GM19023 (cell line): ENCODE measurements around the gene CIP2A.
"Not testable (repeated sequence)": the region's sequence is repeated elsewhere in the genome, so short reads cannot be mapped to it uniquely, and the experiment has no call there.

Source experiments
- ATAC-seq: cut with Tn5 transposase; IDR thresholded peaks from one replicate; pipeline ENCODE4 v1.9.1; 2021; ENCODE audit warnings: mild to moderate bottlenecking, moderate library complexity; ENCODE audit not compliant: unreplicated experiment

CIP2A gene

DNA sequence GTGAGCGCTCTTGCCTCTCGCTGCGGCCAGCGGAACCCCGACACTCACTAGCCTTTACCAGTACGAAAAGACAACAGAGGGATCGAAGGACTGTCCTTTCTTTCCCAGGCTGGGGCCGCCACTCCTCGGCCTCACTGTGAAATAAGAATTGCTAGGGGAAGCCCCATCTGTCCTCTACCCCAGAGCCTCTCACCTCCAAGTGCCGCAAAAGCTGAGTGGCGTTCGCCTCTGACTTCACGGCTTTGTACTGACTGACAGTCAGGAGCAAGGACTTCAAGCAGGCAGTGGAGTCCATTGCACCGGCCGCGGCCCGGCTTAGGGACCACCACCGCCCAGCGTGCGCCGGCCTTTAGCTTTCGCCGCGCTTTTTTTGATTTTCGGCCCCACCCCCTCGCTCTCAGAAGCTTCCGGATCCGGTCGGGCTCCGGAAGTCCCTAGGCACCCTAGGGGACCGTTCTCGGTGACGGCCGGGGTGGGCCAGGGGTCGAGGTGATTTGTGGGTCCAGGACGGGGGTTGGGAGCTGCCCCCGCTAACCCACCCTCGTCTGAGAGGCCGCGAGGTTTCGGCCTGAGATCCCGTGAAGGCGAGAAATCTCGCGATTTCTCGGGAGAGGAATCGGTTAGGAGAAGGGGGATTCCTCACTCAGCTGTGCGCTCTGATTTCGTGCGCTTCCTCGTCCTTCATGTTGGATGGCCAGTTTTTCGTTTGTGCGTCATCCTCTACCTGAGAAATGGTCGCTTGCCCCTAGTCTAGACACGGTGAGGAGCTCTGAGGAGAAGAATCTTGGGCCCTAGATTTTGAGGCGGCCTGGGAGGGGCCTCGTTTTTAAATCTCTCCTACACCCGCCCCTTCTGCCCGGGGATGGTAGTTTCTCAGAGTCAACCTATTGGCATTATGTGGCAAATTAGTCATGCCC, at the start of gene CIP2A, which contains the start of gene DZIP3:
Gene CIP2A (minus strand): TSS at position 358 of the 917 bp plus-strand sequence. CDS start 63 bp downstream, at position 295.
Gene DZIP3 (plus strand): TSS at position 642 of the 917 bp plus-strand sequence. CDS start 15,685 bp downstream, outside the sequence.
- ATAC-seq: peak; percentile 95

DNA sequence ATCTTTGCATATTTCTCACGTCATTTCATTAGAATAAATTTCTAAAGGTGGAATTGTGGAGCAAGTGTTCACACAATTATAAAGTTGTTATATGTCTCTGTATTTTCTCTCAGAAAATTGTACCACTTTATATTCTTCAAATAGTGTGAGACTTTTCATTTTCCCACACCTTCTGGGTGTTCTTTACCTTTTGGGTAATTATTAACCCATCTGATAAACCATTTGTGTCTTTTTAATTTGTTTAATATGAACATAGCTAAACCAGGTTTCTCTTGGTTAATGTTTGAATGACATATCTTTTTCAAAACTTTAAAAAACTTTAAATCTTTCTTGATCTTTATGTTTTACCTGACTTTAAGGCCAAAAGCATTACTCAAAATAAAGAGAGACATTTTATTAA, 40.7 kb upstream of the CIP2A start:
- no peak for ATAC-seq

DNA sequence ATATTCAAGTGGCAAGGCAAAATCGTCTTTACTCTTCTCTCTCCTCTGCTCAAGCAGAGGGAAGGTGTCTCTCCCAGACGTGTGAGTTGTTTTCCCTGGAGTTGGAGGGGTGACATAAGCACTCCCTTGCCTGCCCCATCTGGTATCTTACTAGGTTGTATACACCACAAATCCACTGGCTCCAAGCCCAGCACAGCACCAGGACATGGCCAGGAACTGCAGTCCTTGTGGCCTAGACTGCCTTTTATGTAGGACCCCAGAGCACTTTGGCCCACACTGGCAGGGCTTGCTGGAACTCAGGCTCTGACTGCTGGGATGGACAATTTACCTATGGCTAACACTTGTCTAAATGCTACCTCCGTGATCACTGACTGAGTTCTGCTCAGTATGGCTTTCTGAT, 34.3 kb upstream of the CIP2A start:
- no peak for ATAC-seq

DNA sequence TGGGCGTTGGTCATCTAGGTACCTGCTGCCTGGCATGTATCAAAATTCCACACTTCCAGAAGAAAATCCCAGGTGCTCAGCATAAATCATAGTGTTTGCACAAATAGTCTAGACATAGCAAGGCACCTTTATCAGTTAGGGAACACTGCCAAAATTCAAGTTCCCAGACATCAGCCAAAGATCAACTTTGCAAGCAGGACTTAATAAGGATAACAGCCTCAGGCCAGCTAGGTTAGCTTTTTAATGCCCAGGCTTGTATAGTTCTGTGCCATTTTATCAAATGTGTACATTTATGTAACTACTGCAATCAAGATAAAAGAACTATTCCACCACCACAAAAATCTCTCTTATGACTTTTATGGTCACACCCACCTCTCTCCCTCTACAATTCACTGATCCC, 31.0 kb upstream of the CIP2A start:
- ATAC-seq: no peak

DNA sequence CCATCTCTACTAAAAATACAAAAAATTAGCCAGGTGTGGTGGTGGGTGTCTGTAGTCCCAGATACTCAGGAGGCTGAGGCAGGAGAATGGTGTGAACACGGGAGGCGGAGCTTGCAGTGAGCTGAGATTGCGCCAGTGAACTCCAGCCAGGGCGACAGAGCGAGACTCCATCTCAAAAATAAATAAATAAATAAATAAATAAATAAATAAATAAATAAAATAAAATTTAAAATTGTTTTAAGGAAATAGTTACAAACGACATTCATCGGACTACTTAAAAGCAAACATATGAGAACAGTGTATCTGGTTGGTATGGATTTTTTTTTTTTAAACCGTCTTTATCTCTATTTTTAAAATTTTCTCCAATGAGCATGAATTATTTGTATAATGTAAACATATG, 26.9 kb upstream of the CIP2A start:
- ATAC-seq: not testable (repeated sequence)

DNA sequence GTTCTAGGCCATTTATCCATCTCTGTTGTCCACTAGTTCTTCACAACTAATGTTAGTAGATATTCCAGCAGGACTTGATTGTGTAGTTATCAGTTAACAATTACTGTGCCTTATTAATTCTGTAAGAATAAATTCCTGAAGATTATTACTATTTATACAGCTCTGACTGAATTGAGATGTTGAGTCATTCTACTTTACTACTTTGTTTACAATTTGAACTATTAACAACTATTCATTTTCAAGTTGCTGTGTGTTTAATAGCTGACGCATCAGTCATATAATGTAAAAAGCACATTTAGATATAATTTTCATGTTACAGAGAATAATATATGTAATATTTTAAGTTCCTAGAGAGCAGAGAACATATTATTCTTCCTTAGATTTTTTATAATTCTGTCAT, 21.4 kb upstream of the CIP2A start:
- ATAC-seq: no peak

DNA sequence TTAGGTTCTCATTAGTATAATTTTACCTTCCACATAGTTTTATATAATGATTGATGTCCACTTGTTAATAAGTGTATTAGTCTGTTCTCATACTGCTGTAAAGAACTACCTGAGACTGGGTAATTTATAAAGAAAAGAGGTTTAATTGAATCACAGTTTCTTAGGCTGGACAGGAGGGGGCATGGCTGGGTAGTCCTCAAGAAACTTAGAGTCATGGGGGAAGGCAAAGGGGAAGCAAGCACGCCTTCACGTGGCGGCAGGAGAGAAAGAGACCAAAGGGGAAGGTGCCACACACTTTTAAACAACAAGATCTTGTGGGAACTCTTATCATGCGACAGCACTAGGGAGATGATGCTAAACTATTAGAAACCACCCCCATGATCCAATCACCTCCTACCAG, 19.5 kb upstream of the CIP2A start:
- no peak for ATAC-seq

DNA sequence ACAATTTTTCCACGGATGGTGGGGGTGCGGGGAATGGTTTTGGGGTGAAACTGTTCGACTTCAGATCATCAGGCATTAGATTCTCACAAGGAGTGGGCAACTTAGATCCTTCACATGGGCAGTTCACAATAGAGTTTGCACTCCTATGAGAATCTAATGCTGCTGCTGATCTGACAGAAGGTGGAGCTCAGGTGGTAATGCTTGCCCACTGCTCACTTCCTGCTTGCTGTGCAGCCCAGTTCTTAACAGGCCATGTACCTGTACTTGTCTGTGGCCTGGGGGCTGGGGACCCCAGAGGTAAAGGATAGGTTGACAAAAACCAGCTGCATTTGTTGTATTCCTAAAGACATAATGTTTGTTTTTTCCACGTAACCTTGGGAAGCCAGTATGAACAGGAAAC, 16.3 kb upstream of the CIP2A start:
- ATAC-seq: no peak

DNA sequence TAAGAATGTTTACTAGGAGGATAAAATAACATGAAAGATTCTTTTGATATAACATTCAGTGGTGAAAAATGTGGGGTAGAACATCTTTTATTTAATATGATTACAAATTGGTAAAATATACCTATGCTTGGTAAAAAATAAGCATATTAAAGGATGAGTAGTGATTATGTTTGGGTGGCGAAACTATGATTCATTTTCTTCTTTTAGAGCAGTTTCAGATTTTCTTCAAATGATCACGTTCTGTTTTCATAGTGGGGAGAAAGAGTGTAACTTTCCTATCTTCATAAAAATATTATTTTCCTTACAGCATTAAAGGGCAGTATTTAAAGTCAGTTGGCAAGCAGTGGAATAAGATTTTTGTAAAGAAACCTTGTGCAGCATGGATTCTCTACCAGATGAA, 15.8 kb upstream of the CIP2A start:
- ATAC-seq: no peak

DNA sequence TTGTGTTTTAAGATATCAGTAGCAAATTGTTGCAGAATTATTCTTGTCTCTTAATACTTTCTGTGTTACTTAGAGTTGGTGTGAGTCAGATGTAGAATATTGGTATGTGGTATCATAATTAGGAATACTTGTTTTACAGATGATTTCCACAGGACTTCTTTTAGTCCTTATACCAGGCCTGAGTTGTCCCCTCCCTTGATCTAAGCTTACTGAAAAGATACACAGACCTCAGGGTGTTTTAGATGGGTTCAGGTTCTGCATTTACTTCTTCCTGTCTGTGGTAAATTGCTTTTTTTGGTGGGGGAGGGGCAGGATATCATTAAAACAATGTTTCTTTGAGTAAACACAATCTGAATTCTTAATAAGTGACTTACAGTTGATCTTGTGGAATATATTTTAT, 14.5 kb upstream of the CIP2A start:
- ATAC-seq: no peak

DNA sequence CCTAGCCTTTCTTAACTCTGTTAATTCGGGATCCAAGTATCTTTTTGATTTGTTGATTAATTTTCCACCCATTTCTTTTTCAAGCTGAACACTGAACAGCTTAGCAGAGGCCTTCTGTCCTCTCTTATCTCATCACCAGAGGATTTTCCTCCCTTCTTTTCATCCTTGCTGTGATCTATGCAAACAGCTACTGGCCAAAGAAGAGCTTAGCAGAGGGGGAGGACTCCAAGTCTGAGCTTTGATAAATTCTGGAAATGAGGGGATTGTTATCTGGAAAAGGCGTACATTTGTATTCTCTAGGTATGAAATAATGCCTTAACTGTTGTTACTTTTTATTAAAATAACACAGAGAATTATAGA, 13.7 kb upstream of the CIP2A start:
- ATAC-seq: no peak

DNA sequence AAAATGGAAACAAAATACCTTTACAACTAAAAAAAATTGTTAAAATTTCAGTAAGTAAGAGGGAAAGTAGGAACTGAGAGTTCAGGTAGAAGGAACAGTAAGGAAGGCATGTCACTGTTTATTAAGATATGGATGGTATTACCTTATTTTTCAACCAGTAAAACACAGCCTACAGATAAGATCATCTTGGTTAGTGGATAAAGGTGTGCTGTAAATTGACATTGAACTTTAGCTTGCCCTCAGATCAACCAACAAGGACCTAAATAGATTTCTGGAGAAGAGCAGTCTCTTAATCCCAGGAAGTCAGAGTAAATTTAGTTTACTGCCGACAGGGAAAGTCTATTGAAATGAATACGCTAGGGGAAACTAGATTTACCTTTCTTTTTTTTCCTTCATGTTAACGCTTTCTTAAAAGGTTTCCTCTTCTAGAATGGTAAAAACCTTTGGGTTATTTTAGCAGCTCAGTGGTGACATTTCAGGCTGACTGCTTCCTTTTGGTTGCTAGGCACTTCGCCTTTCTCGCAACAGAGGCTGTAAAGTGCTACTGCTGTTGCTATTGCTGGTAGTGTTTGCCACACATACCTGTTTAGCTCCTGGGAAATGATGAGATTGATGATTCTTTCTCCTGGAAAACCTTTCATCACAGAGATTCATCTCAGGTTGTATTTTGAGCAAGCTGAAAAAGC, 13.2 kb upstream of the CIP2A start:
- peak; percentile 62 for ATAC-seq

DNA sequence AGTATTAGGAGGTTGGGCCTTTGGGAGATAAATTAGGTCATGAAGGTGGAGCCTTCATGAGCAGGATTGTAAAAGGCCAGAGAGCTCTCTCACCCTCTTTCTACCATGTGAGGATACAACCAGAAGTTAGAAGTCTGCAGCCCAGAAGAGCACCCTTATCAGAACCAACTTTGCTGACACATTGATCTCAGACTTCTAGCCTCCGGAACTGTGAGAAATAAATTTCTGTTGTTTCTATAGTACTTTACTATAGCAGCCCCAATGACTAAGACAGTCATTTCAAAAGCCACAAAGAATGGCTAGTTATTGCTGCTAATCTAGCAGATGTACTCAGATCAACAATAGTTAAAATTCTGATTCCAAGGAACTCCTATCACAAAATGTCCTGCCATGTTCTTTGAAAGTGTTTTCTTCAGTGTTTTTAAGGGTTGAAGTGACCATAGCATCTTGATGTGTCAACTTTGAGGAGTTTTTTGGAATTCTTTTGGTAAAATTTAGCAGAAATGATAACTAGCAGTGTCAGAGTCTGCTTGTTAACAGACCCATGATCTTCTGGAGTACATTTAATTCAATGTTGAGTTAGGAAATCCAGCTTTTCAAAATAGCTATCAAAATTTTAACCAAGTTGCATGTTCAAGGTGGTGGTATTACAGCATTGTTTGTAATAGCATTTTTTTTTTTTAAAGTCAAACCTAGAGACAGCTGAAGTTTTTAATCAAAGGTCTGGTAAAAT, 10.6 kb upstream of the CIP2A start:
- no peak for ATAC-seq

DNA sequence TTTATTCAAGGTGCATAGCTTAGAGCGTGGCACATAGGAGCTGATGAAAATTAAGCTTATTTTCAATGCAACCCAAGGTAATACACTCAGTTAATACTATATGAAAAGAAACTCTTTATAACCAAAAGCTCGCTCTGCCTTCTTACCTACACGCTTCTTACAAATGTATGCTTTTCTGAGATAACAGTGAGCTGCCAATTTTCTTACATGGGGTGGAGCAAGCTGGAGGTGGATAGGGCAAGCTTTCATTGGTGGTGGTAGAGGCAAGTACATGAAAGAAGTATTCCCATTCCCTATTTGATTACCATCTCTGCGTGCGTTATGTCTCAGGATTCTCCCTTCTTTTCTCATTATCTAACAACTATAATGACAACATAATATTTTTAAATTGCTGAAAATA, 9.1 kb upstream of the CIP2A start:
- no peak for ATAC-seq

DNA sequence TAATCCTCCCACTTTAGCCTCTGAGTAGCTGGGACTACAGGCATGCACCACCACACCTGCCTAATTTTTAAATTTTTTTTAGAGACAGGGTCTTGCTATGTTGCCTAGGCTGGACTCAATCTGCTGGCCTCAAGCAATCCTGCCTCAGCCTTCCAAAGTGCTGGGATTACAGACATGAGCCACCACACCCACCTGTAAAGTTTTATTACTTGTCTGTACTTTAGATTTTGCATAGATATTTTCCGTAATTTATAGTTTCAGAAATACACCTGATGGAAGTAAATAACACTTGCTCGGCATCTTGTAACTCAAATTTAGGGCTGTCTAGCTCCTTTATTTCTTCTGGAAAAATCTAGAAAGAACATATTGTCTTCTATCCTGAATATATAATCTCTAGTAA, 6.1 kb upstream of the CIP2A start:
- no peak for ATAC-seq

DNA sequence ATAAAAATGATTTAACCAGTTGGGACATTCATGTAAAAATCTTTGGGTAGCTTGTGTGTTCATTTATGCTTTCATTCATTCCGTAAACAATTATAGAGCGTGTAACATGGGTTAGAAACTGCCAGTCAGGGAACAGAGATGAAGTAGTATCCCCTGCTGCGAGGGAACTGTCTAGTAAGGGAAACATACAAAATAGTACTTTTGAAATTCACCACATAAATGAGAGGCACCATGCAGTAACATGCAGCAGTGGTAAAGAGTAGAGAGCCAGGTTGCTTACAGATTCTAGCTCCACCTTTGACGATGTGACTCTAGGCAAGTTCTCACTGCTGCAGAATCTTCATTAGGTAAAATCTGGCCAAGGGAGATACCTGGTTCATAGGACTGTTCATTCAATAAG, 1.2 kb upstream of the CIP2A start:
- ATAC-seq: no peak

DNA sequence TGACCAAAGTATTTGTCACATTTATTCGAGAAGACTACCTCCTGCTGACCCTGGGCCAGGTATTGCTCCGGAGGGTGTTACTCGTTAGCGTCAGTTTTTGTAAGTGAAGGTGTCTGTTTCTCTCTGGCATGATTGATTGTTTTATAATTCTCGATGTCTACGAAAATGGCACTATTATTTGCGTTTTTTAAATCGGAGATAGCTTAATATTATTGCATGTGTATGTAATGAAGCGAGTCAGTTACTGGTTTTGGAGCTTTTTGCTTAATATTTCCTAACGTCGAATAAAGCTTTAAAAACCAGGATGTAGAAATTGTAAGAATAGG, 723 bp upstream of the CIP2A start:
- no peak for ATAC-seq

DNA sequence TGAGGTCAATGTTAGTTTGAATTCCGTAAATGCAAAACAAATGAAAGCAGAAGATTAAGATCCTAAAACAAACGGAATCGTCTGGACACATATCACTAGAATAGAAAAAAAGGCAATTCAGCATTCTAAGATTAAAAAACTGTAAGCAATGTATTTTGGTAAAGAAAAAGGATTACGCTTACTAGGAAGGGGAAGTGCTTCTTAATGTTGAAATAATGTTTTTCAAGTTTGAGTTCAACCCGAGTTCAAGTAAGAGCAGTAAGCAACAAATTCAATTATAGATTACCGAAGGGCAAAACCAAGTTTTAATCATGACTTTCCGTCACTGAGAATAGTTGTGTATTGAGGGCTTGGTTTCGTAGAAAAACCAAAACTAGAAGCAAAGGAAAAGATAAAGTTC, 637 bp downstream of the CIP2A start:
- no peak for ATAC-seq

DNA sequence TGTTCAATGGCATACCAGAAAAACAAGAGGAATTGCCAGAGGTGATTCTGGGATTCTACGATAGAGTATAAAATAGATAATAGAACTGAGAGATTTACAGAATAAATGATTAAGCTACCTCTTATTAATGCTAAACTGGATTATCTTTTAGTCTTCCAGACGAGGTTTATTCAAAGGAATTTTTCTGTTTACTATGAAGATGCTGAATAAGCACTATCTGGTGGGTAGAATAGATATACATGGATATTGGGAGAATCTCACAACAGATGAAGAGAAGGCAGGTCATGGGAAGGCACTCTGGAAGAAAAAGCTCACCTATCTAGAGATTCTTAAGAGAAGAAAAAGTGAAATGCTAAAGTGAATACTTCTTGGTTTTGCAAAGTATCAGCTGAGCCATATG, 11.2 kb downstream of the CIP2A start:
- no peak for ATAC-seq

DNA sequence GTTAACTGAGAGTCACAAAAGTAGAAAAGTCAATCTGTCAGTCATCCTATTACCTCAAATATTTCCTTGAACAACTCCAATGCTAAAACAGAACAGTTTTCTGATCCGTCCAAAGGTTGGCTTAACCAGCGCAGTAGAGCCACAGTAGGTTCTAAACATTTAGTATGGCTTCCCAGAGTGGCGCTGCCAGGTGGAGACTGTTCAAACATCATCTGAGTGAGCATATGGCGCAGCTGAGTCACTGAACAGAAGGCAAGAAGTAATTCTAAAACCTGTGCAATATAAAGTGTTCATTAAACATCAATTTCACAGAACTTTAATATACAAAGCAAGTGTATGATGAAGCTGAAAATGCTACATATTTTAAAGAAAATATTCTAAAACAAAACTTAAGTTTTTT, 19.9 kb downstream of the CIP2A start:
- ATAC-seq: no peak

DNA sequence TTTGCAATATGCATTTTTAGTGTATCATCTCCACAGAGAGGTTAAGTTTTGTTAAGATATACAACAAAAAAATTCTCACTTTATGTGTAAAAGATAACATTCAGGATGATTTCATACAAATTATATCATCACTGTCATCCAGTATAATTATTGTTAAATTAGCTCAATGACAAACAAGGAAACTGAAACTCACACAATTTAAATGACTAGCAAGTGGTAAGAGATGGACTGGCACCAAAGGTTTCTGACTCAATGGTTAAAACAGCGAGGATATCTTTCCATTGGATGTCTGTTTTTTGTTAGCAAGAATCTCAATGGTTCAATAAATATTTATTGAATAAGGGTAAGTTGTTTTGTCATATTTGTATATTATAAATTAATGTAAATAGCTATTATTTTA, 22.6 kb downstream of the CIP2A start:
- no peak for ATAC-seq

DNA sequence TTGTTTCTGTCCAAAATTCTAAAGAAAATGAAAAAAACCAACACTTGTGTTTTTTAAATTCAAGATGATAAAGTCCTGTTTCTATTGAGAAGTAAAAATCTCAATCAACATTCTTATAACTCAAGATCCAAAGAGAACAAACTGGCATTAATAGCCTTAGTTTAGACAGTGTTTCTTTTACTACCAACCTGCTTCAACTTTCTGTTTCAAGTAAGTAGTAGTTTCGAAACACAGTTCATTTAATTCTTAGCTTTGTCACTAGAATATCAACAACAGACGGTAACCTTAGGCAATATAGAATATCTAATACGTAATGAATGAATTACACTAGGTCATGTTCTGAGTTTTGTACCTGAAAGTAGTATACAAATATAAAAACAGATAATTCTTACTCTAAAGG, 23.7 kb downstream of the CIP2A start:
- ATAC-seq: no peak
